Measurements from ENCODE around the gene IFT88.

IFT88 gene

GRCh38 chr13:20566898-20567874 lies at the start of gene IFT88 (continued):
- TF ChIP-seq ZNF157 (tag by site-specific recombination; IDR thresholded peaks at IDR 0.05): no peak
- no peak for TF ChIP-seq ZNF48 (tag by site-specific recombination; IDR thresholded peaks at IDR 0.05)
- no peak; the same call in 1 of the 2 replicates for TF ChIP-seq ZNF10 (tag by site-specific recombination; IDR thresholded peaks at IDR 0.05)
- TF ChIP-seq ZNF544 (tag by site-specific recombination; IDR thresholded peaks at IDR 0.05): no peak
- TF ChIP-seq PRDM4 (tag by site-specific recombination; IDR thresholded peaks at IDR 0.05): peak; percentile 67; the same call in 1 of the 2 replicates
- TF ChIP-seq ZNF362 (tag by site-specific recombination; IDR thresholded peaks at IDR 0.05): 0 out of 2 replicates have a peak, but pooled peaks have one; percentile 43
- no peak for TF ChIP-seq ZNF624 (tag by site-specific recombination; IDR thresholded peaks at IDR 0.05)
- peak; percentile 64; the same call in 1 of the 2 replicates for TF ChIP-seq ZNF629 (tag by site-specific recombination; IDR thresholded peaks at IDR 0.05)
- TF ChIP-seq ZFP37 (tag by site-specific recombination; IDR thresholded peaks at IDR 0.05): 0 out of 2 replicates have a peak, but pooled peaks have one; percentile 62
- no peak for TF ChIP-seq ZNF626 (tag by site-specific recombination; IDR thresholded peaks at IDR 0.05)
- peak; percentile 86 for TF ChIP-seq ZBTB26 (tag by site-specific recombination; optimal IDR thresholded peaks at IDR 0.05)
- TF ChIP-seq ZNF513 (tag by site-specific recombination; IDR thresholded peaks at IDR 0.05): no peak
- peak; percentile 94 for TF ChIP-seq ZBTB20 (tag by site-specific recombination; IDR thresholded peaks at IDR 0.05)
- peak; percentile 69; the same call in 1 of the 2 replicates for TF ChIP-seq ZNF2 (tag by site-specific recombination; IDR thresholded peaks at IDR 0.05)
- no peak for TF ChIP-seq ZNF549 (tag by site-specific recombination; IDR thresholded peaks at IDR 0.05)
- TF ChIP-seq KLF10 (tag by site-specific recombination; IDR thresholded peaks at IDR 0.05): no peak
- TF ChIP-seq ZNF366 (tag by site-specific recombination; conservative IDR thresholded peaks at IDR 0.05): 0 out of 2 replicates have a peak, but pooled peaks have one; percentile 21
- TF ChIP-seq ZBTB11 (tag by site-specific recombination; conservative IDR thresholded peaks at IDR 0.05; ENCODE audit: low read depth): peak; percentile 60; the same call in 1 of the 2 replicates
- peak; percentile 28; the same call in 1 of the 2 replicates for TF ChIP-seq ZNF660 (tag by site-specific recombination; IDR thresholded peaks at IDR 0.05)
- TF ChIP-seq ZBTB8A (tag by site-specific recombination; IDR thresholded peaks at IDR 0.05): peak; percentile 98
- TF ChIP-seq ZXDB (tag by site-specific recombination; IDR thresholded peaks at IDR 0.05): peak; percentile 99
- TF ChIP-seq ZNF394 (tag by site-specific recombination; IDR thresholded peaks at IDR 0.05; ENCODE audit: borderline replicate concordance): peak; percentile 38; the same call in 1 of the 2 replicates
- peak; percentile 94 for TF ChIP-seq OVOL3 (tag by site-specific recombination; IDR thresholded peaks at IDR 0.05)
- peak; percentile 53 for TF ChIP-seq KLF1 (tag by site-specific recombination; IDR thresholded peaks at IDR 0.05)
- peak; percentile 52; the same call in 1 of the 2 replicates for TF ChIP-seq ZNF449 (tag by site-specific recombination; IDR thresholded peaks at IDR 0.05)
- 0 out of 2 replicates have a peak, but pooled peaks have one; percentile 22 for TF ChIP-seq BCL11A (tag by site-specific recombination; IDR thresholded peaks at IDR 0.05; ENCODE audit: low read depth)
- TF ChIP-seq ZNF335 (tag by site-specific recombination; conservative IDR thresholded peaks at IDR 0.05): peak; percentile 87
